Measurements from ENCODE around the gene CARF.
"Not testable (repeated sequence)": the region's sequence is repeated elsewhere in the genome, so short reads cannot be mapped to it uniquely, and the experiment has no call there.

The CARF gene

DNA sequence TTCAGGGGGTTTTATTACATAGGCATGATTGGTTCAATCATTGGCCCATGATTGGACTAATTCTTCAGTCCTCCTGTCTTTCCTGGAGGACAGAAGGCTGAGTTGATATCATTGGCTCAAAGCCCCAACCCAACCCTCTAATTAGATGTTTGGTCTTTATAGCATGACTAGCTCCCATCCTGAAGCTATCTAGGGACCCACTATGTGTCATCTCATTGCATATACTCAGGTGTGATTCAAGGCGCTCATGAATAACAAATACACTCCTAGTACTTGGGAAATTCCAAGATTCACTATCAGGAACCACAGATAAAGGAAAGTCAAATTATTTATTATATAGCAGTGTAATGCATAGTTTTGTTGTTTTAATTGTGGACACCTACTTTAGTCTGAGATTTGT lies 77.7 kb downstream of the CARF start:
- TF ChIP-seq BACH2 (CRISPR knock-in tag; IDR thresholded peaks at IDR 0.05; ENCODE audit: borderline replicate concordance), result no peak
- TF ChIP-seq GLIS3 (CRISPR knock-in tag; IDR thresholded peaks at IDR 0.05), result no peak
- TF ChIP-seq TOX (CRISPR knock-in tag; IDR thresholded peaks at IDR 0.05; ENCODE audit: borderline replicate concordance), result no peak
- TF ChIP-seq PPARA (CRISPR knock-in tag; IDR thresholded peaks at IDR 0.05; ENCODE audit: borderline replicate concordance), result no peak
- TF ChIP-seq ARNTL (CRISPR knock-in tag; IDR thresholded peaks at IDR 0.05; ENCODE audit: borderline replicate concordance, low read depth), result no peak
- TF ChIP-seq, protein P1, sequence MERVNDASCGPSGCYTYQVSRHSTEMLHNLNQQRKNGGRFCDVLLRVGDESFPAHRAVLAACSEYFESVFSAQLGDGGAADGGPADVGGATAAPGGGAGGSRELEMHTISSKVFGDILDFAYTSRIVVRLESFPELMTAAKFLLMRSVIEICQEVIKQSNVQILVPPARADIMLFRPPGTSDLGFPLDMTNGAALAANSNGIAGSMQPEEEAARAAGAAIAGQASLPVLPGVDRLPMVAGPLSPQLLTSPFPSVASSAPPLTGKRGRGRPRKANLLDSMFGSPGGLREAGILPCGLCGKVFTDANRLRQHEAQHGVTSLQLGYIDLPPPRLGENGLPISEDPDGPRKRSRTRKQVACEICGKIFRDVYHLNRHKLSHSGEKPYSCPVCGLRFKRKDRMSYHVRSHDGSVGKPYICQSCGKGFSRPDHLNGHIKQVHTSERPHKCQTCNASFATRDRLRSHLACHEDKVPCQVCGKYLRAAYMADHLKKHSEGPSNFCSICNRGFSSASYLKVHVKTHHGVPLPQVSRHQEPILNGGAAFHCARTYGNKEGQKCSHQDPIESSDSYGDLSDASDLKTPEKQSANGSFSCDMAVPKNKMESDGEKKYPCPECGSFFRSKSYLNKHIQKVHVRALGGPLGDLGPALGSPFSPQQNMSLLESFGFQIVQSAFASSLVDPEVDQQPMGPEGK (CRISPR knock-in tag; IDR thresholded peaks at IDR 0.05; ENCODE audit: borderline replicate concordance), result no peak
- TF ChIP-seq CSDC2 (CRISPR knock-in tag; IDR thresholded peaks at IDR 0.05), result no peak
- TF ChIP-seq RARB (CRISPR knock-in tag; IDR thresholded peaks at IDR 0.05), result no peak
- TF ChIP-seq ZNF8 (CRISPR knock-in tag; IDR thresholded peaks at IDR 0.05), result no peak
- TF ChIP-seq SNAI2 (CRISPR knock-in tag; IDR thresholded peaks at IDR 0.05), result no peak
- no peak for TF ChIP-seq ISL1 (CRISPR knock-in tag; IDR thresholded peaks at IDR 0.05)
- no peak for TF ChIP-seq ZFP3 (CRISPR knock-in tag; IDR thresholded peaks at IDR 0.05)
- TF ChIP-seq ZFP30 (CRISPR knock-in tag; IDR thresholded peaks at IDR 0.05), result no peak
- TF ChIP-seq ZNF70 (CRISPR knock-in tag; IDR thresholded peaks at IDR 0.05), result no peak
- TF ChIP-seq, protein P2, sequence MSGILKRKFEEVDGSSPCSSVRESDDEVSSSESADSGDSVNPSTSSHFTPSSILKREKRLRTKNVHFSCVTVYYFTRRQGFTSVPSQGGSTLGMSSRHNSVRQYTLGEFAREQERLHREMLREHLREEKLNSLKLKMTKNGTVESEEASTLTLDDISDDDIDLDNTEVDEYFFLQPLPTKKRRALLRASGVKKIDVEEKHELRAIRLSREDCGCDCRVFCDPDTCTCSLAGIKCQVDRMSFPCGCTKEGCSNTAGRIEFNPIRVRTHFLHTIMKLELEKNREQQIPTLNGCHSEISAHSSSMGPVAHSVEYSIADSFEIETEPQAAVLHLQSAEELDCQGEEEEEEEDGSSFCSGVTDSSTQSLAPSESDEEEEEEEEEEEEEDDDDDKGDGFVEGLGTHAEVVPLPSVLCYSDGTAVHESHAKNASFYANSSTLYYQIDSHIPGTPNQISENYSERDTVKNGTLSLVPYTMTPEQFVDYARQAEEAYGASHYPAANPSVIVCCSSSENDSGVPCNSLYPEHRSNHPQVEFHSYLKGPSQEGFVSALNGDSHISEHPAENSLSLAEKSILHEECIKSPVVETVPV (CRISPR knock-in tag; IDR thresholded peaks at IDR 0.05), result no peak
- no peak for ATAC-seq

DNA sequence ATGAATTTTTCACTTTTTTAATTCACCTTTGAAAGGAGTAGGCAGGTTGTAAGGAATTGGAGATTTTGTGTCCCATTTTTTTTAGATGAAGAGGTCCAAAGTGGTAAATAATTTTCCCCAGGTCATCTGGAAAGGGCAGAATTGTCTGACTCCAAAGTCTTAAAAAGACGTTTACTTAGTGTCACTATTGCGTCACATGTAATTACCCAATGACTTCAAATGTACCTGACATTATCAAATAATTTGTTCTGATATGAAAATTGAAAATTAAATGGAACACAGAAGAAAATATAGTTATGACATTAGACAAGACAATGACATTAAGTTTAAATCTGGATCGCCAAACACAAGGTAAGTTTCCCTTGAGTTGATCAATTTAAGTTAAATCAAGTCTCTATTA lies 78.4 kb downstream of the CARF start:
- no peak for ATAC-seq
- TF ChIP-seq ISL1 (CRISPR knock-in tag; IDR thresholded peaks at IDR 0.05) (no peak), BACH2 (CRISPR knock-in tag; IDR thresholded peaks at IDR 0.05; ENCODE audit: borderline replicate concordance) (no peak), ARNTL (CRISPR knock-in tag; IDR thresholded peaks at IDR 0.05; ENCODE audit: borderline replicate concordance, low read depth) (no peak), OSR1 (CRISPR knock-in tag; IDR thresholded peaks at IDR 0.05) (no peak), TCF4 (CRISPR knock-in tag; IDR thresholded peaks at IDR 0.05; ENCODE audit: borderline replicate concordance) (no peak), ESRRG (CRISPR knock-in tag; IDR thresholded peaks at IDR 0.05) (no peak), CSDC2 (CRISPR knock-in tag; IDR thresholded peaks at IDR 0.05) (no peak), ZNF565 (CRISPR knock-in tag; conservative IDR thresholded peaks at IDR 0.05; ENCODE audit: low read depth) (no peak), RARB (CRISPR knock-in tag; IDR thresholded peaks at IDR 0.05) (no peak), SNAI2 (CRISPR knock-in tag; IDR thresholded peaks at IDR 0.05) (no peak), ZC3H10 (CRISPR knock-in tag; IDR thresholded peaks at IDR 0.05) (no peak), PPARA (CRISPR knock-in tag; IDR thresholded peaks at IDR 0.05; ENCODE audit: borderline replicate concordance) (no peak), TOX (CRISPR knock-in tag; IDR thresholded peaks at IDR 0.05; ENCODE audit: borderline replicate concordance) (no peak), ZFP3 (CRISPR knock-in tag; IDR thresholded peaks at IDR 0.05) (no peak), ZNF70 (CRISPR knock-in tag; IDR thresholded peaks at IDR 0.05) (no peak), ZNF8 (CRISPR knock-in tag; IDR thresholded peaks at IDR 0.05) (no peak)
- TF ChIP-seq, protein P3, sequence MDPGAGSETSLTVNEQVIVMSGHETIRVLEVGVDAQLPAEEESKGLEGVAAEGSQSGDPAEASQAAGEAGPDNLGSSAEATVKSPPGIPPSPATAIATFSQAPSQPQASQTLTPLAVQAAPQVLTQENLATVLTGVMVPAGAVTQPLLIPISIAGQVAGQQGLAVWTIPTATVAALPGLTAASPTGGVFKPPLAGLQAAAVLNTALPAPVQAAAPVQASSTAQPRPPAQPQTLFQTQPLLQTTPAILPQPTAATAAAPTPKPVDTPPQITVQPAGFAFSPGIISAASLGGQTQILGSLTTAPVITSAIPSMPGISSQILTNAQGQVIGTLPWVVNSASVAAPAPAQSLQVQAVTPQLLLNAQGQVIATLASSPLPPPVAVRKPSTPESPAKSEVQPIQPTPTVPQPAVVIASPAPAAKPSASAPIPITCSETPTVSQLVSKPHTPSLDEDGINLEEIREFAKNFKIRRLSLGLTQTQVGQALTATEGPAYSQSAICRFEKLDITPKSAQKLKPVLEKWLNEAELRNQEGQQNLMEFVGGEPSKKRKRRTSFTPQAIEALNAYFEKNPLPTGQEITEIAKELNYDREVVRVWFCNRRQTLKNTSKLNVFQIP (CRISPR knock-in tag; IDR thresholded peaks at IDR 0.05; ENCODE audit: borderline replicate concordance, low read depth), result no peak
- TF ChIP-seq, protein P2 (CRISPR knock-in tag; IDR thresholded peaks at IDR 0.05), result no peak
- TF ChIP-seq, protein P4, sequence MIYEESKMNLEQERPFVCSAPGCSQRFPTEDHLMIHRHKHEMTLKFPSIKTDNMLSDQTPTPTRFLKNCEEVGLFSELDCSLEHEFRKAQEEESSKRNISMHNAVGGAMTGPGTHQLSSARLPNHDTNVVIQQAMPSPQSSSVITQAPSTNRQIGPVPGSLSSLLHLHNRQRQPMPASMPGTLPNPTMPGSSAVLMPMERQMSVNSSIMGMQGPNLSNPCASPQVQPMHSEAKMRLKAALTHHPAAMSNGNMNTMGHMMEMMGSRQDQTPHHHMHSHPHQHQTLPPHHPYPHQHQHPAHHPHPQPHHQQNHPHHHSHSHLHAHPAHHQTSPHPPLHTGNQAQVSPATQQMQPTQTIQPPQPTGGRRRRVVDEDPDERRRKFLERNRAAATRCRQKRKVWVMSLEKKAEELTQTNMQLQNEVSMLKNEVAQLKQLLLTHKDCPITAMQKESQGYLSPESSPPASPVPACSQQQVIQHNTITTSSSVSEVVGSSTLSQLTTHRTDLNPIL (CRISPR knock-in tag; IDR thresholded peaks at IDR 0.05; ENCODE audit: low read depth), result no peak
- TF ChIP-seq, protein P5, sequence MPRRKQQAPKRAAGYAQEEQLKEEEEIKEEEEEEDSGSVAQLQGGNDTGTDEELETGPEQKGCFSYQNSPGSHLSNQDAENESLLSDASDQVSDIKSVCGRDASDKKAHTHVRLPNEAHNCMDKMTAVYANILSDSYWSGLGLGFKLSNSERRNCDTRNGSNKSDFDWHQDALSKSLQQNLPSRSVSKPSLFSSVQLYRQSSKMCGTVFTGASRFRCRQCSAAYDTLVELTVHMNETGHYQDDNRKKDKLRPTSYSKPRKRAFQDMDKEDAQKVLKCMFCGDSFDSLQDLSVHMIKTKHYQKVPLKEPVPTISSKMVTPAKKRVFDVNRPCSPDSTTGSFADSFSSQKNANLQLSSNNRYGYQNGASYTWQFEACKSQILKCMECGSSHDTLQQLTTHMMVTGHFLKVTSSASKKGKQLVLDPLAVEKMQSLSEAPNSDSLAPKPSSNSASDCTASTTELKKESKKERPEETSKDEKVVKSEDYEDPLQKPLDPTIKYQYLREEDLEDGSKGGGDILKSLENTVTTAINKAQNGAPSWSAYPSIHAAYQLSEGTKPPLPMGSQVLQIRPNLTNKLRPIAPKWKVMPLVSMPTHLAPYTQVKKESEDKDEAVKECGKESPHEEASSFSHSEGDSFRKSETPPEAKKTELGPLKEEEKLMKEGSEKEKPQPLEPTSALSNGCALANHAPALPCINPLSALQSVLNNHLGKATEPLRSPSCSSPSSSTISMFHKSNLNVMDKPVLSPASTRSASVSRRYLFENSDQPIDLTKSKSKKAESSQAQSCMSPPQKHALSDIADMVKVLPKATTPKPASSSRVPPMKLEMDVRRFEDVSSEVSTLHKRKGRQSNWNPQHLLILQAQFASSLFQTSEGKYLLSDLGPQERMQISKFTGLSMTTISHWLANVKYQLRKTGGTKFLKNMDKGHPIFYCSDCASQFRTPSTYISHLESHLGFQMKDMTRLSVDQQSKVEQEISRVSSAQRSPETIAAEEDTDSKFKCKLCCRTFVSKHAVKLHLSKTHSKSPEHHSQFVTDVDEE (CRISPR knock-in tag; IDR thresholded peaks at IDR 0.05), result no peak

DNA sequence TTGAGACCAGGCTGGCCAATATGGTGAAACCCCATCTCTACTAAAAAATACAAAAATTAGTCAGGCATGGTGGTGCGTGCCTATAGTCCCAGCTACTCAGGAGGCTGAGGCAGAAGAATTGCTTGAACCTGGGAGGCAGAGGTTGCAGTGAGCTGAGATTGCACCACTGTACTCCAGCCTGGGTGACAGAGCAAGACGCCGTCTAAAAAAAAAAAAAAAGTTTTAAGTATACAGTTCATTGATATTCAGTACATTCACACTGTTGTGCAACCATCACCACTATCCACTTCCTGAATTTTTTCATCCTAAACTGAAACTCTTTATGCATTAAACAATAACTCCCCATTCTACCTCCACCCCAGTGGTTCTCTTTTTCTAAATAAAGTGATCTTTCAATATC lies 85.0 kb downstream of the CARF start:
- ATAC-seq, result not testable (repeated sequence)
